Duodenal mucosa (tissue), 2 donors: ENCODE data around the gene GPR162.

Source experiments
- H3K27ac ChIP-seq: one replicate; pipeline ENCODE4 v1.7.0; 2013; ENCODE audit warnings: low read depth, low read length
- H3K27me3 ChIP-seq, 2 donors: one replicate each; pipeline ENCODE4 v1.7.0; 2013; ENCODE audit warnings: low read length in 2 of 2, control low read depth in 1 of 2; ENCODE audit not compliant: insufficient read depth in 2 of 2, control insufficient read depth in 1 of 2
- H3K36me3 ChIP-seq, 2 donors: one replicate each; pipeline ENCODE4 v1.7.0; 2013; ENCODE audit warnings: low read length in 2 of 2, control low read depth in 1 of 2; ENCODE audit not compliant: insufficient read depth in 2 of 2, control insufficient read depth in 1 of 2
- H3K4me1 ChIP-seq, 2 donors: one replicate each; pipeline ENCODE4 v1.7.0; 2013; ENCODE audit warnings: low read length in 2 of 2, control low read depth in 1 of 2; ENCODE audit not compliant: insufficient read depth in 2 of 2, control insufficient read depth in 1 of 2
- H3K4me3 ChIP-seq, 2 donors: one replicate each; pipeline ENCODE4 v1.7.0; 2013; ENCODE audit warnings: low read length in 2 of 2, low read depth in 1 of 2
- H3K9ac ChIP-seq, 2 donors: one replicate each; pipeline ENCODE4 v1.7.0; 2013; ENCODE audit warnings: low read length in 2 of 2, low read depth in 1 of 2
- H3K9me3 ChIP-seq, 2 donors: one replicate each; pipeline ENCODE4 v1.7.0; 2013; ENCODE audit warnings: low read length in 2 of 2, control low read depth in 1 of 2; ENCODE audit not compliant: control insufficient read depth in 1 of 2

Gene GPR162

GRCh38 chr12:6809056-6809455, 12.6 kb upstream of the GPR162 start:
- Histone ChIP-seq H3K4me3 (no peak overlapping the region), H3K4me1 (no peaks in the 10 kb centered on the region), H3K27ac (no peak overlapping the region), H3K9ac (no peak overlapping the region), H3K36me3 (no peaks in the 10 kb centered on the region), H3K27me3 (no peaks in the 10 kb centered on the region), H3K9me3 (no peaks in the 10 kb centered on the region)

GRCh38 chr12:6810758-6811157, 10.9 kb upstream of the GPR162 start:
- H3K27ac ChIP-seq: no peak overlapping the region
- H3K36me3 ChIP-seq: no peaks in the 10 kb centered on the region
- no peaks in the 10 kb centered on the region for H3K4me1 ChIP-seq
- no peaks in the 10 kb centered on the region for H3K9me3 ChIP-seq
- no peak overlapping the region for H3K4me3 ChIP-seq
- H3K27me3 ChIP-seq: no peaks in the 10 kb centered on the region
- no peak overlapping the region for H3K9ac ChIP-seq

- Histone ChIP-seq H3K27ac (no peak overlapping the region), H3K9me3 (no peaks in the 10 kb centered on the region), H3K4me3 (no peak overlapping the region), H3K9ac (no peak overlapping the region), H3K4me1 (no peaks in the 10 kb centered on the region), H3K36me3 (peaks cover 0 to 5% of the 10 kb centered on the region in 2 donors), H3K27me3 (peaks cover 0 to 7% of the 10 kb centered on the region in 2 donors)
Measured at GRCh38 chr12:6813363-6813762, 8.3 kb upstream of the GPR162 start.

- H3K36me3 ChIP-seq: peaks cover 0 to 5% of the 10 kb centered on the region in 2 donors
- H3K9ac ChIP-seq: no peak overlapping the region
- H3K4me3 ChIP-seq: no peak overlapping the region
- no peaks in the 10 kb centered on the region for H3K9me3 ChIP-seq
- H3K4me1 ChIP-seq: peaks cover 5 to 6% of the 10 kb centered on the region in 2 donors
- no peak overlapping the region for H3K27ac ChIP-seq
- peaks cover 8 to 23% of the 10 kb centered on the region in 2 donors for H3K27me3 ChIP-seq
Measured at GRCh38 chr12:6816598-6816997, 5.0 kb upstream of the GPR162 start.

- Histone ChIP-seq H3K4me1 (peaks cover 9 to 10% of the 10 kb centered on the region in 2 donors), H3K4me3 (no peak overlapping the region), H3K27me3 (peaks cover 13 to 27% of the 10 kb centered on the region in 2 donors), H3K9ac (no peak overlapping the region), H3K36me3 (peaks cover 0 to 5% of the 10 kb centered on the region in 2 donors), H3K27ac (no peak overlapping the region), H3K9me3 (no peaks in the 10 kb centered on the region)
Measured at GRCh38 chr12:6817098-6817497, 4.5 kb upstream of the GPR162 start.

GRCh38 chr12:6817662-6818157, 3.9 kb upstream of the GPR162 start:
- H3K9me3 ChIP-seq: no peaks in the 10 kb centered on the region

GRCh38 chr12:6818222-6818621, 3.4 kb upstream of the GPR162 start:
- Histone ChIP-seq H3K27me3 (peaks cover 23 to 38% of the 10 kb centered on the region in 2 donors), H3K27ac (no peak overlapping the region), H3K4me1 (peaks cover 11% of the 10 kb centered on the region in 2 donors), H3K4me3 (no peak overlapping the region), H3K9ac (no peak overlapping the region), H3K36me3 (peaks cover 0 to 5% of the 10 kb centered on the region in 2 donors), H3K9me3 (no peaks in the 10 kb centered on the region)

More at GRCh38 chr12:6817662-6818157, 3.9 kb upstream of the GPR162 start:
- peaks cover 17 to 33% of the 10 kb centered on the region in 2 donors for H3K27me3 ChIP-seq
- no peak overlapping the region for H3K27ac ChIP-seq
- no peak overlapping the region for H3K9ac ChIP-seq
- no peak overlapping the region for H3K4me3 ChIP-seq
- peaks cover 11% of the 10 kb centered on the region in 2 donors for H3K4me1 ChIP-seq
- peaks cover 0 to 5% of the 10 kb centered on the region in 2 donors for H3K36me3 ChIP-seq

- H3K27me3 ChIP-seq: peaks cover 27 to 43% of the 10 kb centered on the region in 2 donors
- H3K9ac ChIP-seq: no peak overlapping the region
- peaks cover 11% of the 10 kb centered on the region in 2 donors for H3K4me1 ChIP-seq
- no peaks in the 10 kb centered on the region for H3K9me3 ChIP-seq
- H3K4me3 ChIP-seq: no peak overlapping the region
- H3K36me3 ChIP-seq: peaks cover 0 to 5% of the 10 kb centered on the region in 2 donors
- no peak overlapping the region for H3K27ac ChIP-seq
Measured at GRCh38 chr12:6818645-6819044, 3.0 kb upstream of the GPR162 start.

- no peak overlapping the region for H3K9ac ChIP-seq
- peaks cover 11% of the 10 kb centered on the region in 2 donors for H3K4me1 ChIP-seq
- H3K9me3 ChIP-seq: no peaks in the 10 kb centered on the region
- H3K27ac ChIP-seq: no peak overlapping the region
- peaks cover 0 to 5% of the 10 kb centered on the region in 2 donors for H3K36me3 ChIP-seq
- peaks cover 33 to 48% of the 10 kb centered on the region in 2 donors for H3K27me3 ChIP-seq
- H3K4me3 ChIP-seq: no peak overlapping the region
Measured at GRCh38 chr12:6819106-6820030, 2.3 kb upstream of the GPR162 start.

GRCh38 chr12:6820166-6820565, 1.5 kb upstream of the GPR162 start:
- Histone ChIP-seq H3K27ac (no peak overlapping the region), H3K4me3 (no peak overlapping the region), H3K27me3 (peaks cover 33 to 56% of the 10 kb centered on the region in 2 donors), H3K9me3 (no peaks in the 10 kb centered on the region), H3K36me3 (peaks cover 0 to 5% of the 10 kb centered on the region in 2 donors), H3K9ac (no peak overlapping the region), H3K4me1 (peaks cover 11 to 13% of the 10 kb centered on the region in 2 donors)
